SK-N-SH treated with all-trans-retinoic acid at 6 μM for 48 hours (cell line): Measurements from ENCODE around the gene KRTAP2-1.

Experiments used
- BACH2 ChIP-seq: fragments of 250-450 bp; sonication (Bioruptor Pico); IDR thresholded peaks from 2 replicates; pipeline ENCODE4 v1.9.0; 2021; ENCODE audit warnings: mild to moderate bottlenecking, borderline replicate concordance
- GLIS3 ChIP-seq: fragments of 250-450 bp; sonication (Bioruptor Pico); IDR thresholded peaks from 2 replicates; pipeline ENCODE4 v1.5.0; 2020; ENCODE audit warnings: mild to moderate bottlenecking, moderate library complexity
- OSR1 ChIP-seq: fragments of 250-450 bp; sonication (Bioruptor Pico); IDR thresholded peaks from 2 replicates; pipeline ENCODE4 v1.8.0; 2022; ENCODE audit warnings: moderate library complexity, mild to moderate bottlenecking, inconsistent platforms
- TOX ChIP-seq: fragments of 250-450 bp; sonication (Bioruptor Pico); IDR thresholded peaks from 2 replicates; pipeline ENCODE4 v1.8.0; 2021; ENCODE audit warnings: mild to moderate bottlenecking, moderate library complexity, borderline replicate concordance
- ZFP3 ChIP-seq: fragments of 250-450 bp; sonication (Bioruptor Pico); IDR thresholded peaks from 2 replicates; pipeline ENCODE4 v1.5.0; 2020; ENCODE audit warnings: mild to moderate bottlenecking, moderate library complexity
- ZNF8 ChIP-seq: fragments of 450-650 bp; formaldehyde crosslinking; IDR thresholded peaks from 2 replicates; pipeline ENCODE4 v1.5.0; 2020; ENCODE audit warnings: mild to moderate bottlenecking, moderate library complexity
- TF ChIP-seq, protein P1 (sequence below): fragments of 250-450 bp; sonication (Bioruptor Pico); IDR thresholded peaks from 2 replicates; pipeline ENCODE4 v1.5.1; 2020; ENCODE audit warnings: low read depth, mild to moderate bottlenecking, moderate library complexity
- TF ChIP-seq, protein P2 (sequence below): fragments of 250-450 bp; sonication (Bioruptor Pico); IDR thresholded peaks from 2 replicates; pipeline ENCODE4 v1.8.0; 2020; ENCODE audit warnings: mild to moderate bottlenecking, moderate library complexity, borderline replicate concordance
- TF ChIP-seq, protein P3 (sequence below): fragments of 250-450 bp; sonication (Bioruptor Pico); IDR thresholded peaks from 2 replicates; pipeline ENCODE4 v1.5.0; 2020; ENCODE audit warnings: mild to moderate bottlenecking, moderate library complexity

DNA sequence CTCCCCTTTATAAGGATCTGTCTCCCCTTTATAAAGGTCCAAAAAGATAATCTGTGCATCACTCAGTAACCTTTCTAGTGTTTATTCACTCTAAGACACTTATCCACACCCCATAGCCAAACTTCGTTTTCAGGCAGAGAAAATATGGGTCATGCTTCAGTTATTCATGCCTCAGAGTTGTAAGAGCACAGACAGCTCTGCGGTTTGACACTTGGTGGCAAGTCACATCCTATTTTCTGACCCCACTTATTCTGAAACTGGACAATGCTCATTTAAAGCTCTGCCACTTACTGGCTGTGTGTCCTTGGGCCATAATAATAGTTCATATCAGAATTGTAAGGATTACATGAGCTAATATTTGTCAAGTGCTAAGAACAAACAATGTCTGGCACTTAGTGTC, 2.0 kb upstream of the KRTAP2-1 start:
- TF ChIP-seq ZNF8 = no peak
- TF ChIP-seq, protein P1, sequence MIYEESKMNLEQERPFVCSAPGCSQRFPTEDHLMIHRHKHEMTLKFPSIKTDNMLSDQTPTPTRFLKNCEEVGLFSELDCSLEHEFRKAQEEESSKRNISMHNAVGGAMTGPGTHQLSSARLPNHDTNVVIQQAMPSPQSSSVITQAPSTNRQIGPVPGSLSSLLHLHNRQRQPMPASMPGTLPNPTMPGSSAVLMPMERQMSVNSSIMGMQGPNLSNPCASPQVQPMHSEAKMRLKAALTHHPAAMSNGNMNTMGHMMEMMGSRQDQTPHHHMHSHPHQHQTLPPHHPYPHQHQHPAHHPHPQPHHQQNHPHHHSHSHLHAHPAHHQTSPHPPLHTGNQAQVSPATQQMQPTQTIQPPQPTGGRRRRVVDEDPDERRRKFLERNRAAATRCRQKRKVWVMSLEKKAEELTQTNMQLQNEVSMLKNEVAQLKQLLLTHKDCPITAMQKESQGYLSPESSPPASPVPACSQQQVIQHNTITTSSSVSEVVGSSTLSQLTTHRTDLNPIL (CRISPR knock-in tag) = no peak
- no peak for TF ChIP-seq GLIS3
- TF ChIP-seq ZFP3 = no peak
- no peak for TF ChIP-seq BACH2 (CRISPR knock-in tag)
- TF ChIP-seq OSR1 = no peak
- TF ChIP-seq, protein P2, sequence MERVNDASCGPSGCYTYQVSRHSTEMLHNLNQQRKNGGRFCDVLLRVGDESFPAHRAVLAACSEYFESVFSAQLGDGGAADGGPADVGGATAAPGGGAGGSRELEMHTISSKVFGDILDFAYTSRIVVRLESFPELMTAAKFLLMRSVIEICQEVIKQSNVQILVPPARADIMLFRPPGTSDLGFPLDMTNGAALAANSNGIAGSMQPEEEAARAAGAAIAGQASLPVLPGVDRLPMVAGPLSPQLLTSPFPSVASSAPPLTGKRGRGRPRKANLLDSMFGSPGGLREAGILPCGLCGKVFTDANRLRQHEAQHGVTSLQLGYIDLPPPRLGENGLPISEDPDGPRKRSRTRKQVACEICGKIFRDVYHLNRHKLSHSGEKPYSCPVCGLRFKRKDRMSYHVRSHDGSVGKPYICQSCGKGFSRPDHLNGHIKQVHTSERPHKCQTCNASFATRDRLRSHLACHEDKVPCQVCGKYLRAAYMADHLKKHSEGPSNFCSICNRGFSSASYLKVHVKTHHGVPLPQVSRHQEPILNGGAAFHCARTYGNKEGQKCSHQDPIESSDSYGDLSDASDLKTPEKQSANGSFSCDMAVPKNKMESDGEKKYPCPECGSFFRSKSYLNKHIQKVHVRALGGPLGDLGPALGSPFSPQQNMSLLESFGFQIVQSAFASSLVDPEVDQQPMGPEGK (CRISPR knock-in tag) = no peak
- no peak for TF ChIP-seq TOX (CRISPR knock-in tag)
- TF ChIP-seq, protein P3, sequence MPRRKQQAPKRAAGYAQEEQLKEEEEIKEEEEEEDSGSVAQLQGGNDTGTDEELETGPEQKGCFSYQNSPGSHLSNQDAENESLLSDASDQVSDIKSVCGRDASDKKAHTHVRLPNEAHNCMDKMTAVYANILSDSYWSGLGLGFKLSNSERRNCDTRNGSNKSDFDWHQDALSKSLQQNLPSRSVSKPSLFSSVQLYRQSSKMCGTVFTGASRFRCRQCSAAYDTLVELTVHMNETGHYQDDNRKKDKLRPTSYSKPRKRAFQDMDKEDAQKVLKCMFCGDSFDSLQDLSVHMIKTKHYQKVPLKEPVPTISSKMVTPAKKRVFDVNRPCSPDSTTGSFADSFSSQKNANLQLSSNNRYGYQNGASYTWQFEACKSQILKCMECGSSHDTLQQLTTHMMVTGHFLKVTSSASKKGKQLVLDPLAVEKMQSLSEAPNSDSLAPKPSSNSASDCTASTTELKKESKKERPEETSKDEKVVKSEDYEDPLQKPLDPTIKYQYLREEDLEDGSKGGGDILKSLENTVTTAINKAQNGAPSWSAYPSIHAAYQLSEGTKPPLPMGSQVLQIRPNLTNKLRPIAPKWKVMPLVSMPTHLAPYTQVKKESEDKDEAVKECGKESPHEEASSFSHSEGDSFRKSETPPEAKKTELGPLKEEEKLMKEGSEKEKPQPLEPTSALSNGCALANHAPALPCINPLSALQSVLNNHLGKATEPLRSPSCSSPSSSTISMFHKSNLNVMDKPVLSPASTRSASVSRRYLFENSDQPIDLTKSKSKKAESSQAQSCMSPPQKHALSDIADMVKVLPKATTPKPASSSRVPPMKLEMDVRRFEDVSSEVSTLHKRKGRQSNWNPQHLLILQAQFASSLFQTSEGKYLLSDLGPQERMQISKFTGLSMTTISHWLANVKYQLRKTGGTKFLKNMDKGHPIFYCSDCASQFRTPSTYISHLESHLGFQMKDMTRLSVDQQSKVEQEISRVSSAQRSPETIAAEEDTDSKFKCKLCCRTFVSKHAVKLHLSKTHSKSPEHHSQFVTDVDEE (CRISPR knock-in tag) = no peak
